H9 (cell line): ENCODE data around the gene BASP1. TPM values are rescaled to one million over a fixed set of nuclear protein-coding genes. Genes with fewer than 3 reads are reported as not detected.

Experiments
- DNase-seq: peaks from one replicate; pipeline ENCODE4 v3.0.0-alpha.2; 2017
- H2AFZ ChIP-seq: one replicate; pipeline ENCODE4 v1.6.1; 2013; ENCODE audit warnings: mild to moderate bottlenecking, low read length, control low read depth, moderate library complexity
- H2AK5ac ChIP-seq: 2 replicates; pipeline ENCODE4 v1.6.1; 2013; ENCODE audit warnings: low read length, control low read depth, mixed read lengths; ENCODE audit not compliant: insufficient read length
- H2BK120ac ChIP-seq: one replicate; pipeline ENCODE4 v1.6.1; 2013; ENCODE audit warnings: low read depth, mild to moderate bottlenecking, low read length, control low read depth, inconsistent platforms; ENCODE audit not compliant: poor library complexity, severe bottlenecking
- H2BK12ac ChIP-seq: 2 replicates; pipeline ENCODE4 v1.6.1; 2013; ENCODE audit warnings: low read length, control low read depth, mixed read lengths, low read depth; ENCODE audit not compliant: insufficient read length
- H2BK15ac ChIP-seq: 2 replicates; pipeline ENCODE4 v1.6.1; 2013; ENCODE audit warnings: low read depth, low read length, control low read depth
- H2BK20ac ChIP-seq: one replicate; pipeline ENCODE4 v1.6.1; 2013; ENCODE audit warnings: low read depth, mild to moderate bottlenecking, low read length, control low read depth, inconsistent platforms; ENCODE audit not compliant: poor library complexity, severe bottlenecking
- H2BK5ac ChIP-seq: 2 replicates; pipeline ENCODE4 v1.6.1; 2013; ENCODE audit warnings: low read length, control low read depth, mixed read lengths; ENCODE audit not compliant: insufficient read length
- H3K14ac ChIP-seq: 2 replicates; pipeline ENCODE4 v1.6.1; 2013; ENCODE audit warnings: low read length, control low read depth; ENCODE audit not compliant: insufficient read depth
- H3K18ac ChIP-seq: 2 replicates; pipeline ENCODE4 v1.6.1; 2013; ENCODE audit warnings: low read depth, mild to moderate bottlenecking, mixed read lengths, low read length, control low read depth; ENCODE audit not compliant: insufficient read length
- H3K23ac ChIP-seq: 2 replicates; pipeline ENCODE4 v1.6.1; 2013; ENCODE audit warnings: low read length, control low read depth, mixed read lengths, low read depth; ENCODE audit not compliant: insufficient read length
- H3K23me2 ChIP-seq: 2 replicates; pipeline ENCODE4 v1.6.1; 2013; ENCODE audit warnings: low read depth, mild to moderate bottlenecking, mixed read lengths, low read length, control low read depth; ENCODE audit not compliant: insufficient read length, poor library complexity, severe bottlenecking
- H3K27ac ChIP-seq: 2 replicates; pipeline ENCODE4 v1.5.1; 2013; ENCODE audit warnings: low read length, control low read depth, mixed read lengths, low read depth; ENCODE audit not compliant: insufficient read length
- H3K27me3 ChIP-seq: 2 replicates; pipeline ENCODE4 v1.6.1; 2013; ENCODE audit warnings: low read length, control low read depth, inconsistent platforms; ENCODE audit not compliant: insufficient read depth
- H3K4ac ChIP-seq: 2 replicates; pipeline ENCODE4 v1.6.1; 2013; ENCODE audit warnings: low read depth, mild to moderate bottlenecking, control low read depth, inconsistent platforms, low read length, moderate library complexity
- H3K4me1 ChIP-seq: 2 replicates; pipeline ENCODE4 v1.6.1; 2013; ENCODE audit warnings: low read length, control low read depth, inconsistent platforms; ENCODE audit not compliant: insufficient read depth
- H3K4me2 ChIP-seq: 2 replicates; pipeline ENCODE4 v1.6.1; 2013; ENCODE audit warnings: low read length, control low read depth, mixed read lengths; ENCODE audit not compliant: insufficient read length, insufficient read depth
- H3K56ac ChIP-seq: 2 replicates; pipeline ENCODE4 v1.6.1; 2013; ENCODE audit warnings: low read depth, mild to moderate bottlenecking, mixed read lengths, low read length, control low read depth; ENCODE audit not compliant: insufficient read length
- H3K79me1 ChIP-seq: 2 replicates; pipeline ENCODE4 v1.6.1; 2013; ENCODE audit warnings: low read depth, mild to moderate bottlenecking, moderate library complexity, low read length, control low read depth, inconsistent platforms; ENCODE audit not compliant: insufficient read depth, poor library complexity, severe bottlenecking
- H3K79me2 ChIP-seq: 2 replicates; pipeline ENCODE4 v1.6.1; 2013; ENCODE audit warnings: low read length, control low read depth, inconsistent platforms; ENCODE audit not compliant: insufficient read depth
- H3K9ac ChIP-seq: 2 replicates; pipeline ENCODE4 v1.6.1; 2013; ENCODE audit warnings: low read length, control low read depth, mixed read lengths; ENCODE audit not compliant: insufficient read length; ENCODE audit errors: extremely low read depth
- H3K9me3 ChIP-seq: one replicate; pipeline ENCODE4 v1.6.1; 2013; ENCODE audit warnings: low read depth, low read length, inconsistent platforms; ENCODE audit not compliant: control insufficient read depth
- H3T11ph ChIP-seq: one replicate; pipeline ENCODE4 v1.6.1; 2013; ENCODE audit warnings: mild to moderate bottlenecking, low read length, control low read depth, inconsistent platforms
- H4K20me1 ChIP-seq: one replicate; pipeline ENCODE4 v1.6.1; 2013; ENCODE audit not compliant: control insufficient read depth, insufficient read length, insufficient read depth
- H4K5ac ChIP-seq: 2 replicates; pipeline ENCODE4 v1.6.1; 2013; ENCODE audit warnings: low read depth, mild to moderate bottlenecking, mixed read lengths, low read length, control low read depth; ENCODE audit not compliant: insufficient read length
- H4K8ac ChIP-seq: replicated peaks from 2 replicates; pipeline ENCODE4 v1.6.1; 2013; ENCODE audit warnings: low read length, control low read depth, mixed read lengths, low read depth; ENCODE audit not compliant: insufficient read length
- H4K91ac ChIP-seq: 2 replicates; pipeline ENCODE4 v1.6.1; 2013; ENCODE audit warnings: low read depth, mild to moderate bottlenecking, moderate library complexity, mixed read lengths, low read length, control low read depth; ENCODE audit not compliant: insufficient read length
- H3K27ac Mint-ChIP-seq, 3 experiments: 2 replicates in 2 of 3; 3 replicates in 1 of 3; pipeline ENCODE4 v1.8.0; 2020 to 2021; ENCODE audit warnings: mixed read lengths in 3 of 3, mild to moderate bottlenecking in 1 of 3, moderate library complexity in 1 of 3
- H3K27me3 Mint-ChIP-seq: 2 replicates; pipeline ENCODE4 v1.8.0; 2021; ENCODE audit warnings: low read depth, mild to moderate bottlenecking, moderate library complexity, mixed read lengths
- H3K36me3 Mint-ChIP-seq, 3 experiments: 2 replicates in 2 of 3; 3 replicates in 1 of 3; pipeline ENCODE4 v1.8.0; 2020 to 2021; ENCODE audit warnings: low read depth in 3 of 3, mixed read lengths in 3 of 3; ENCODE audit not compliant: insufficient read depth in 1 of 3
- H3K4me1 Mint-ChIP-seq, 2 experiments: 2 replicates each; pipeline ENCODE4 v1.8.0; 2020; ENCODE audit warnings: mixed read lengths in 2 of 2
- H3K4me3 Mint-ChIP-seq, 2 experiments: 2 replicates in 1 of 2; 3 replicates in 1 of 2; pipeline ENCODE4 v1.8.0; 2020 to 2021; ENCODE audit warnings: mild to moderate bottlenecking in 2 of 2, mixed read lengths in 2 of 2, moderate library complexity in 1 of 2
- H3K9me3 Mint-ChIP-seq, 2 experiments: 2 replicates in 1 of 2; 3 replicates in 1 of 2; pipeline ENCODE4 v1.8.0; 2020; ENCODE audit warnings: mild to moderate bottlenecking in 2 of 2, mixed read lengths in 2 of 2, moderate library complexity in 1 of 2
- whole genome bisulfite sequencing: extraction: QIAGEN DNeasy Blood & Tissue Kit; methylation state at CpG from one replicate; pipeline ENCODE4 v1.1.7; 2013; ENCODE audit warnings: missing lambda C conversion rate, low lambda C conversion rate, mixed read lengths; ENCODE audit not compliant: insufficient read length; ENCODE audit errors: extremely low coverage; 5-methylcytosine and 5-hydroxymethylcytosine counted together
- total RNA-seq: library from RNA; stranded (reverse); gene quantifications from 2 replicates; pipeline ENCODE4 v1.2.1, GENCODE V29; 2021
- TF ChIP-seq, protein P1 (sequence below): fragments of 200-600 bp; sonication (generic); conservative IDR thresholded peaks from 3 replicates; pipeline ENCODE4 v1.8.0; 2021; ENCODE audit warnings: antibody characterized with exemption, mild to moderate bottlenecking

Gene BASP1
- total RNA-seq, 1 experiment from 2014 or later: 180 TPM

- no peaks in the 10 kb centered on the region for H3K79me2 ChIP-seq
- H3T11ph ChIP-seq: no peak overlapping the region
- no peak for DNase-seq
- Mint-ChIP-seq H3K4me3 (no peak overlapping the region; a peak in 1 of 5 replicates), H3K27me3 (no peaks in the 10 kb centered on the region), H3K36me3 (peaks cover 4 to 22% (median 4%) of the 10 kb centered on the region in 3 experiments; a peak in 5 of 7 replicates), H3K27ac (no peak overlapping the region), H3K4me1 (peaks cover 44 to 59% of the 10 kb centered on the region in 2 experiments), H3K9me3 (no peaks in the 10 kb centered on the region; a peak in 2 of 5 replicates)
- TF ChIP-seq, protein P1, sequence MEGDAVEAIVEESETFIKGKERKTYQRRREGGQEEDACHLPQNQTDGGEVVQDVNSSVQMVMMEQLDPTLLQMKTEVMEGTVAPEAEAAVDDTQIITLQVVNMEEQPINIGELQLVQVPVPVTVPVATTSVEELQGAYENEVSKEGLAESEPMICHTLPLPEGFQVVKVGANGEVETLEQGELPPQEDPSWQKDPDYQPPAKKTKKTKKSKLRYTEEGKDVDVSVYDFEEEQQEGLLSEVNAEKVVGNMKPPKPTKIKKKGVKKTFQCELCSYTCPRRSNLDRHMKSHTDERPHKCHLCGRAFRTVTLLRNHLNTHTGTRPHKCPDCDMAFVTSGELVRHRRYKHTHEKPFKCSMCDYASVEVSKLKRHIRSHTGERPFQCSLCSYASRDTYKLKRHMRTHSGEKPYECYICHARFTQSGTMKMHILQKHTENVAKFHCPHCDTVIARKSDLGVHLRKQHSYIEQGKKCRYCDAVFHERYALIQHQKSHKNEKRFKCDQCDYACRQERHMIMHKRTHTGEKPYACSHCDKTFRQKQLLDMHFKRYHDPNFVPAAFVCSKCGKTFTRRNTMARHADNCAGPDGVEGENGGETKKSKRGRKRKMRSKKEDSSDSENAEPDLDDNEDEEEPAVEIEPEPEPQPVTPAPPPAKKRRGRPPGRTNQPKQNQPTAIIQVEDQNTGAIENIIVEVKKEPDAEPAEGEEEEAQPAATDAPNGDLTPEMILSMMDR: no peak
- H3K27ac ChIP-seq: no peak overlapping the region
- H2BK20ac ChIP-seq: no peak overlapping the region
- no peak overlapping the region for H2AK5ac ChIP-seq
- no peak overlapping the region for H4K91ac ChIP-seq
- no peak overlapping the region for H3K18ac ChIP-seq
- no peak overlapping the region for H4K8ac ChIP-seq
- H3K9me3 ChIP-seq: no peaks in the 10 kb centered on the region
- H3K4me2 ChIP-seq: no peak overlapping the region
- H3K14ac ChIP-seq: no peak overlapping the region
- H4K5ac ChIP-seq: no peak overlapping the region
- H2AFZ ChIP-seq: no peak overlapping the region
- no peaks in the 10 kb centered on the region for H3K27me3 ChIP-seq
- no peak overlapping the region for H2BK15ac ChIP-seq
- H2BK120ac ChIP-seq: no peak overlapping the region
- no peak overlapping the region for H3K9ac ChIP-seq
- H3K4me1 ChIP-seq: peaks cover 13% of the 10 kb centered on the region; the same call in 1 of the 2 replicates
- no peak overlapping the region for H3K4ac ChIP-seq
- H3K23me2 ChIP-seq: peaks cover 7% of the 10 kb centered on the region
- no peaks in the 10 kb centered on the region for H3K79me1 ChIP-seq
- no peak overlapping the region for H3K56ac ChIP-seq
- no CpG with 5 or more reads among the region's 3 CpGs for WGBS
- H4K20me1 ChIP-seq: no peaks in the 10 kb centered on the region
- H3K23ac ChIP-seq: no peak overlapping the region
- no peak overlapping the region for H2BK5ac ChIP-seq
- no peak overlapping the region for H2BK12ac ChIP-seq
Observed at GRCh38 chr5:17212996-17213395, 4.4 kb upstream of the BASP1 start.
